GM12878 (cell line): ENCODE results near the gene APLP2. TPM values are rescaled to one million over a fixed set of nuclear protein-coding genes. Genes with fewer than 3 reads are reported as not detected.

Experiments
- ATAC-seq: fragments of 200-7000 bp; cut with Tn5 transposase; 3 replicates; pipeline ENCODE4 v1.9.1; 2020; ENCODE audit warnings: mild to moderate bottlenecking, moderate library complexity
- BruUV-seq: library from RNA; stranded (reverse); fragments of 400-500 nt; replicated peaks from 2 replicates; lab custom pipeline; 2021; lab: Mats Ljungman, UMichigan
- CTCF ChIA-PET: fragments of 300-600 bp; sonication (Branson Sonifier 250); formaldehyde crosslinking; extraction: SDS; loops from one replicate; lab custom pipeline; 2021; ENCODE audit warnings: inconsistent platforms; lab: Yijun Ruan, JAX
- POLR2A ChIA-PET: fragments of 350-600 bp; formaldehyde crosslinking; extraction: SDS; loops from one replicate; lab custom pipeline; 2021; ENCODE audit warnings: inconsistent platforms; lab: Charles Lee
- RAD21 ChIA-PET: fragments of 300-600 bp; sonication (Branson Sonifier 250); formaldehyde crosslinking; loops from one replicate; lab custom pipeline; 2023; ENCODE audit warnings: antibody characterized with exemption; ENCODE audit not compliant: unreplicated experiment; lab: Charles Lee
- SMC1A ChIA-PET: fragments of 300-600 bp; sonication (Branson Sonifier 250); formaldehyde crosslinking; loops from one replicate; lab custom pipeline; 2023; ENCODE audit not compliant: unreplicated experiment, uncharacterized antibody; lab: Charles Lee
- DNase-seq: peaks from one replicate; pipeline ENCODE4 v3.0.0-alpha.2; 2011; ENCODE audit warnings: low read depth, low spot score
- FAIRE-seq: peaks from 3 replicates; lab custom pipeline; 2011; peaks lifted over from hg19 to GRCh38; lab: Jason Lieb, UNC
- H2AFZ ChIP-seq: 2 replicates; pipeline ENCODE4 v1.6.0; 2011; ENCODE audit warnings: low read depth, low read length, control low read depth; ENCODE audit not compliant: control insufficient read depth
- H3K27ac ChIP-seq: 2 replicates; pipeline ENCODE4 v1.5.1; 2011; ENCODE audit warnings: control low read depth; ENCODE audit not compliant: control insufficient read depth, insufficient read depth
- H3K27me3 ChIP-seq, 2 experiments: replicated peaks in 1 of 2; 2 replicates each; pipeline versions ENCODE4 v1.6.0 to v1.6.1; 2011; ENCODE audit warnings: low read length in 1 of 2; ENCODE audit not compliant: control insufficient read depth in 2 of 2, insufficient read depth in 2 of 2
- H3K36me3 ChIP-seq, 2 experiments: 2 replicates each; pipeline ENCODE4 v1.5.1; 2011; ENCODE audit warnings: low read length in 1 of 2; ENCODE audit not compliant: control insufficient read depth in 2 of 2, insufficient read depth in 2 of 2
- H3K4me1 ChIP-seq: 2 replicates; pipeline ENCODE4 v1.6.1; 2011; ENCODE audit warnings: mild to moderate bottlenecking, low read length, moderate library complexity, mixed read lengths; ENCODE audit not compliant: control insufficient read depth, insufficient read depth
- H3K4me2 ChIP-seq: 2 replicates; pipeline ENCODE4 v1.6.0; 2011; ENCODE audit warnings: control low read depth; ENCODE audit not compliant: control insufficient read depth, insufficient read depth
- H3K4me3 ChIP-seq: fragments of 200-600 bp; sonication (generic); 2 replicates; pipeline ENCODE4 v1.5.1; 2016
- H3K79me2 ChIP-seq: 2 replicates; pipeline ENCODE4 v1.6.0; 2011; ENCODE audit warnings: low read length; ENCODE audit not compliant: control insufficient read depth, insufficient read depth
- H3K9ac ChIP-seq: 2 replicates; pipeline ENCODE4 v1.8.0; 2011; ENCODE audit warnings: low read length, control low read depth, mixed read lengths; ENCODE audit not compliant: control insufficient read depth, insufficient read depth
- H3K9me3 ChIP-seq: replicated peaks from 3 replicates; pipeline ENCODE4 v1.5.1; 2011; ENCODE audit warnings: mild to moderate bottlenecking, low read length; ENCODE audit not compliant: control insufficient read depth, insufficient read depth
- H4K20me1 ChIP-seq: 2 replicates; pipeline ENCODE4 v1.6.0; 2011; ENCODE audit not compliant: control insufficient read depth, insufficient read depth
- ATF3 ChIP-seq: IDR thresholded peaks from 2 replicates; pipeline ENCODE4 v1.6.1; 2011; ENCODE audit warnings: low read depth, mild to moderate bottlenecking, low read length, moderate library complexity, borderline replicate concordance; ENCODE audit errors: extremely low read depth
- BRCA1 ChIP-seq: IDR thresholded peaks from 2 replicates; pipeline ENCODE4 v1.6.1; 2011; ENCODE audit warnings: low read depth, low read length, improper control_type of control experiment
- CREB1 ChIP-seq: IDR thresholded peaks from 2 replicates; pipeline ENCODE4 v1.6.1; 2012; ENCODE audit warnings: low read depth, mild to moderate bottlenecking, inconsistent platforms
- DPF2 ChIP-seq: fragments of 450-650 bp; IDR thresholded peaks from 2 replicates; pipeline ENCODE4 v1.6.1; 2017; ENCODE audit warnings: mild to moderate bottlenecking
- MEF2B ChIP-seq: fragments of 450-650 bp; IDR thresholded peaks from 2 replicates; pipeline ENCODE4 v1.6.1; 2018; ENCODE audit warnings: mild to moderate bottlenecking, moderate library complexity; ENCODE audit not compliant: partially characterized antibody, poor library complexity, severe bottlenecking
- NKRF ChIP-seq: fragments of 450-650 bp; conservative IDR thresholded peaks from 2 replicates; pipeline ENCODE4 v1.6.1; 2017; ENCODE audit warnings: mild to moderate bottlenecking, moderate library complexity
- PAX5 ChIP-seq: IDR thresholded peaks from 2 replicates; pipeline ENCODE4 v1.6.1; 2011; ENCODE audit warnings: low read depth, low read length, borderline replicate concordance
- SKIL ChIP-seq: fragments of 450-650 bp; IDR thresholded peaks from 2 replicates; pipeline ENCODE4 v1.6.1; 2017; ENCODE audit warnings: mild to moderate bottlenecking, low read depth, inconsistent platforms; ENCODE audit not compliant: poor library complexity, severe bottlenecking
- STAT1 ChIP-seq: fragments of 450-650 bp; conservative IDR thresholded peaks from 2 replicates; pipeline ENCODE4 v1.6.1; 2014; ENCODE audit warnings: antibody characterized with exemption, mild to moderate bottlenecking
- TARDBP ChIP-seq: IDR thresholded peaks from 2 replicates; pipeline ENCODE4 v1.6.1; 2016; ENCODE audit warnings: borderline replicate concordance
- WRNIP1 ChIP-seq: IDR thresholded peaks from 2 replicates; pipeline ENCODE4 v1.6.1; 2011; ENCODE audit warnings: low read depth, low read length, improper control_type of control experiment, borderline replicate concordance
- WGBS: methylation state at CpG from one replicate; pipeline ENCODE4 v1.1.6; 2016; ENCODE audit warnings: low lambda C conversion rate; ENCODE audit not compliant: insufficient replicate concordance, insufficient coverage; ENCODE audit errors: missing lambda C conversion rate; 5-methylcytosine and 5-hydroxymethylcytosine counted together
- in situ Hi-C: fragments of 300-500 bp; cut with MboI; formaldehyde crosslinking; loops from 9 replicates; pipeline ENCODE4 v1.14.3; 2018; ENCODE audit warnings: mixed read lengths
- intact Hi-C: fragments of 100-400 bp; cut with micrococcal nuclease; formaldehyde crosslinking; loops from one replicate; pipeline ENCODE4 v1.14.2; 2022; ENCODE audit not compliant: unreplicated experiment
- polyA plus RNA-seq, 11 experiments: library from polyadenylated mRNA; depleted of rRNA in 4 of 11; unstranded in 6 of 11; stranded (reverse) in 5 of 11; fragments of >200 nt; fragmentation: Nextera tagmentation in 4 of 11; fragmentation: Illumina TruSeq in 1 of 11; extraction: Ambion mirVana in 4 of 11; extraction: Trizol in 1 of 11; gene quantifications; 1 replicate in 1 of 11; 2 replicates in 10 of 11; pipeline versions ENCODE4 v1.2.1 to v1.2.3, GENCODE V29; 2011 to 2016; ENCODE audit warnings: inconsistent platforms in 2 of 11, missing spikeins in 2 of 11, low read depth in 1 of 11
- total RNA-seq, 4 experiments: library from RNA; depleted of rRNA in 3 of 4; stranded (reverse); fragments of >200 nt in 3 of 4; fragmentation: Illumina TruSeq in 1 of 4; extraction: Trizol in 1 of 4; gene quantifications; 2 replicates each; pipeline versions ENCODE4 v1.2.1 to v1.2.3, GENCODE V29; 2013 to 2021
- TF ChIP-seq, protein P1 (sequence below): fragments of 450-650 bp; IDR thresholded peaks from 2 replicates; pipeline ENCODE4 v1.6.1; 2016; ENCODE audit warnings: mild to moderate bottlenecking
- TF ChIP-seq, protein P2 (sequence below): fragments of 450-650 bp; formaldehyde crosslinking; IDR thresholded peaks from 2 replicates; pipeline ENCODE4 v1.4.0; 2020; ENCODE audit warnings: mild to moderate bottlenecking, moderate library complexity

APLP2 gene
- total and polyA plus RNA-seq, 10 of the 15 experiments (the other 5 are each of a cell fraction or from before 2014, with no cell fraction given) = 2.3 to 38.8 (median 21.3) TPM

- RAD21 ChIA-PET = interaction anchor here (1.3 to 5.2 kb wide), 4 partner anchors 143 to 348 kb away, joined by 4 to 209 read pairs (median 12); no protein-coding TSS in a partner anchor
- DNase-seq (no peak), ATAC-seq (no peak), FAIRE-seq (no peak)
- Histone ChIP-seq H3K27ac (no peak overlapping the region), H3K36me3 (no peaks in the 10 kb centered on the region; a peak in 1 of 4 replicates), H3K27me3 (no peaks in the 10 kb centered on the region), H3K4me1 (no peaks in the 10 kb centered on the region), H3K4me3 (no peak overlapping the region), H3K79me2 (no peaks in the 10 kb centered on the region), H2AFZ (no peak overlapping the region), H4K20me1 (no peaks in the 10 kb centered on the region), H3K4me2 (no peak overlapping the region), H3K9me3 (no peaks in the 10 kb centered on the region), H3K9ac (no peak overlapping the region)
- WGBS = 62% methylated on average over 8 of the region's 8 CpGs
- BruUV-seq = no TSS peak
- POLR2A ChIA-PET = no interaction called here
- in situ Hi-C loops (loop anchor here (5.0 kb wide), 1 partner anchor 211 kb away; no protein-coding TSS in a partner anchor), intact Hi-C loops (loop anchor here (5.0 kb wide), 1 partner anchor 61 kb away; no protein-coding TSS in a partner anchor)
- CTCF ChIA-PET = interaction anchor here (1.0 to 10.5 kb wide), 8 partner anchors 12 to 236 kb away, joined by 3 to 400 read pairs (median 30); partner anchors contain the start of gene PRDM10
- SMC1A ChIA-PET = interaction anchor here (1.1 to 5.0 kb wide), 9 partner anchors 17 to 252 kb away, joined by 3 to 130 read pairs (median 15); partner anchors contain the start of gene PRDM10
- TF ChIP-seq NKRF (no peak), SKIL (no peak), STAT1 (no peak), WRNIP1 (no peak), BRCA1 (no peak), DPF2 (no peak), ATF3 (no peak), MEF2B (no peak), PAX5 (no peak), CREB1 (no peak), TARDBP (no peak)
- TF ChIP-seq, protein P1, sequence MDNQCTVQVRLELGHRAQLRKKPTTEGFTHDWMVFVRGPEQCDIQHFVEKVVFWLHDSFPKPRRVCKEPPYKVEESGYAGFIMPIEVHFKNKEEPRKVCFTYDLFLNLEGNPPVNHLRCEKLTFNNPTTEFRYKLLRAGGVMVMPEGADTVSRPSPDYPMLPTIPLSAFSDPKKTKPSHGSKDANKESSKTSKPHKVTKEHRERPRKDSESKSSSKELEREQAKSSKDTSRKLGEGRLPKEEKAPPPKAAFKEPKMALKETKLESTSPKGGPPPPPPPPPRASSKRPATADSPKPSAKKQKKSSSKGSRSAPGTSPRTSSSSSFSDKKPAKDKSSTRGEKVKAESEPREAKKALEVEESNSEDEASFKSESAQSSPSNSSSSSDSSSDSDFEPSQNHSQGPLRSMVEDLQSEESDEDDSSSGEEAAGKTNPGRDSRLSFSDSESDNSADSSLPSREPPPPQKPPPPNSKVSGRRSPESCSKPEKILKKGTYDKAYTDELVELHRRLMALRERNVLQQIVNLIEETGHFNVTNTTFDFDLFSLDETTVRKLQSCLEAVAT = no peak
- TF ChIP-seq, protein P2, sequence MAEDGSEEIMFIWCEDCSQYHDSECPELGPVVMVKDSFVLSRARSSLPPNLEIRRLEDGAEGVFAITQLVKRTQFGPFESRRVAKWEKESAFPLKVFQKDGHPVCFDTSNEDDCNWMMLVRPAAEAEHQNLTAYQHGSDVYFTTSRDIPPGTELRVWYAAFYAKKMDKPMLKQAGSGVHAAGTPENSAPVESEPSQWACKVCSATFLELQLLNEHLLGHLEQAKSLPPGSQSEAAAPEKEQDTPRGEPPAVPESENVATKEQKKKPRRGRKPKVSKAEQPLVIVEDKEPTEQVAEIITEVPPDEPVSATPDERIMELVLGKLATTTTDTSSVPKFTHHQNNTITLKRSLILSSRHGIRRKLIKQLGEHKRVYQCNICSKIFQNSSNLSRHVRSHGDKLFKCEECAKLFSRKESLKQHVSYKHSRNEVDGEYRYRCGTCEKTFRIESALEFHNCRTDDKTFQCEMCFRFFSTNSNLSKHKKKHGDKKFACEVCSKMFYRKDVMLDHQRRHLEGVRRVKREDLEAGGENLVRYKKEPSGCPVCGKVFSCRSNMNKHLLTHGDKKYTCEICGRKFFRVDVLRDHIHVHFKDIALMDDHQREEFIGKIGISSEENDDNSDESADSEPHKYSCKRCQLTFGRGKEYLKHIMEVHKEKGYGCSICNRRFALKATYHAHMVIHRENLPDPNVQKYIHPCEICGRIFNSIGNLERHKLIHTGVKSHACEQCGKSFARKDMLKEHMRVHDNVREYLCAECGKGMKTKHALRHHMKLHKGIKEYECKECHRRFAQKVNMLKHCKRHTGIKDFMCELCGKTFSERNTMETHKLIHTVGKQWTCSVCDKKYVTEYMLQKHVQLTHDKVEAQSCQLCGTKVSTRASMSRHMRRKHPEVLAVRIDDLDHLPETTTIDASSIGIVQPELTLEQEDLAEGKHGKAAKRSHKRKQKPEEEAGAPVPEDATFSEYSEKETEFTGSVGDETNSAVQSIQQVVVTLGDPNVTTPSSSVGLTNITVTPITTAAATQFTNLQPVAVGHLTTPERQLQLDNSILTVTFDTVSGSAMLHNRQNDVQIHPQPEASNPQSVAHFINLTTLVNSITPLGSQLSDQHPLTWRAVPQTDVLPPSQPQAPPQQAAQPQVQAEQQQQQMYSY (CRISPR knock-in tag) = no peak
Observed at GRCh38 chr11:130133716-130134115, 64.0 kb downstream of the APLP2 start.
